Nephron (organoid): ENCODE measurements around the gene SH3RF1.

Experiments used
- H3K27ac Mint-ChIP-seq, 3 experiments: 2 replicates each; pipeline ENCODE4 v1.8.0; 2020; ENCODE audit warnings: mixed read lengths in 3 of 3, mild to moderate bottlenecking in 2 of 3, moderate library complexity in 1 of 3
- H3K27me3 Mint-ChIP-seq: 2 replicates; pipeline ENCODE4 v1.8.0; 2021; ENCODE audit warnings: low read depth, mild to moderate bottlenecking, moderate library complexity, mixed read lengths
- H3K36me3 Mint-ChIP-seq: 2 replicates; pipeline ENCODE4 v1.8.0; 2020; ENCODE audit warnings: low read depth, mixed read lengths
- H3K4me1 Mint-ChIP-seq: 2 replicates; pipeline ENCODE4 v1.8.0; 2020; ENCODE audit warnings: mixed read lengths
- H3K4me3 Mint-ChIP-seq, 3 experiments: 2 replicates each; pipeline ENCODE4 v1.8.0; 2020; ENCODE audit warnings: mild to moderate bottlenecking in 3 of 3, mixed read lengths in 3 of 3, moderate library complexity in 2 of 3
- H3K9me3 Mint-ChIP-seq: 2 replicates; pipeline ENCODE4 v1.8.0; 2020; ENCODE audit warnings: mixed read lengths
- TF ChIP-seq, protein P1 (sequence below), 3 experiments: fragments of 200-600 bp; sonication (generic); IDR thresholded peaks; one replicate each; pipeline ENCODE4 v1.5.0; 2021; ENCODE audit warnings: antibody characterized with exemption in 3 of 3; ENCODE audit not compliant: unreplicated experiment in 3 of 3

SH3RF1 gene

DNA sequence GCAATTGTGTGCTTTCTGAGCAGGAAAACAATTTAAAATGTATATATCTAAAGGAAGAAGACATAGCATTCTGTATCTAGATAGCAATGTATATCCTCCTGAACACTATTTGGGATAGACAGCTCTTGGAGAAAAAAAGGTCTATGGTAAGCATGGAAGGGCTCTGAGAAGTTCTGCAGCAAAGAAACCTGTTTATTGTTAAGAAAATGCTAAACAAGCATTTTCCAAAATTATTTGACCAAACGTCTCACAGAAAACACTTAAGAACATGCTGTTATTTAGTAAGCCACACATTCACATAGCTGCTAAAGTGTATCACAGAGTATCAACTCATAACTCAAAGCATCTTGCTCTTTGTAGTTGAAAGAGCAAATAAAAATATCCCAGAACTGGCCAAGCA, 67.9 kb downstream of the SH3RF1 start:
- Mint-ChIP-seq H3K4me3 (no peak overlapping the region), H3K9me3 (no peaks in the 10 kb centered on the region), H3K36me3 (no peaks in the 10 kb centered on the region), H3K4me1 (peaks cover 55% of the 10 kb centered on the region), H3K27me3 (no peaks in the 10 kb centered on the region), H3K27ac (peak overlapping the region; percentile 44 to 86 (median 84))
- TF ChIP-seq, protein P1, sequence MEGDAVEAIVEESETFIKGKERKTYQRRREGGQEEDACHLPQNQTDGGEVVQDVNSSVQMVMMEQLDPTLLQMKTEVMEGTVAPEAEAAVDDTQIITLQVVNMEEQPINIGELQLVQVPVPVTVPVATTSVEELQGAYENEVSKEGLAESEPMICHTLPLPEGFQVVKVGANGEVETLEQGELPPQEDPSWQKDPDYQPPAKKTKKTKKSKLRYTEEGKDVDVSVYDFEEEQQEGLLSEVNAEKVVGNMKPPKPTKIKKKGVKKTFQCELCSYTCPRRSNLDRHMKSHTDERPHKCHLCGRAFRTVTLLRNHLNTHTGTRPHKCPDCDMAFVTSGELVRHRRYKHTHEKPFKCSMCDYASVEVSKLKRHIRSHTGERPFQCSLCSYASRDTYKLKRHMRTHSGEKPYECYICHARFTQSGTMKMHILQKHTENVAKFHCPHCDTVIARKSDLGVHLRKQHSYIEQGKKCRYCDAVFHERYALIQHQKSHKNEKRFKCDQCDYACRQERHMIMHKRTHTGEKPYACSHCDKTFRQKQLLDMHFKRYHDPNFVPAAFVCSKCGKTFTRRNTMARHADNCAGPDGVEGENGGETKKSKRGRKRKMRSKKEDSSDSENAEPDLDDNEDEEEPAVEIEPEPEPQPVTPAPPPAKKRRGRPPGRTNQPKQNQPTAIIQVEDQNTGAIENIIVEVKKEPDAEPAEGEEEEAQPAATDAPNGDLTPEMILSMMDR (IDR thresholded peaks at IDR 0.05; ENCODE audit: unreplicated experiment in 3 of 3) = no peak

GRCh38 chr4:169202145-169202699, 68.5 kb downstream of the SH3RF1 start:
- Mint-ChIP-seq H3K9me3 (no peaks in the 10 kb centered on the region), H3K36me3 (no peaks in the 10 kb centered on the region), H3K4me1 (peaks cover 55% of the 10 kb centered on the region), H3K27me3 (no peaks in the 10 kb centered on the region), H3K4me3 (peak overlapping the region in 2 of 3 experiments; percentile 1), H3K27ac (peak overlapping the region; percentile 44 to 86 (median 84))
- TF ChIP-seq, protein P1 (IDR thresholded peaks at IDR 0.05; ENCODE audit: unreplicated experiment in 3 of 3) = no peak

DNA sequence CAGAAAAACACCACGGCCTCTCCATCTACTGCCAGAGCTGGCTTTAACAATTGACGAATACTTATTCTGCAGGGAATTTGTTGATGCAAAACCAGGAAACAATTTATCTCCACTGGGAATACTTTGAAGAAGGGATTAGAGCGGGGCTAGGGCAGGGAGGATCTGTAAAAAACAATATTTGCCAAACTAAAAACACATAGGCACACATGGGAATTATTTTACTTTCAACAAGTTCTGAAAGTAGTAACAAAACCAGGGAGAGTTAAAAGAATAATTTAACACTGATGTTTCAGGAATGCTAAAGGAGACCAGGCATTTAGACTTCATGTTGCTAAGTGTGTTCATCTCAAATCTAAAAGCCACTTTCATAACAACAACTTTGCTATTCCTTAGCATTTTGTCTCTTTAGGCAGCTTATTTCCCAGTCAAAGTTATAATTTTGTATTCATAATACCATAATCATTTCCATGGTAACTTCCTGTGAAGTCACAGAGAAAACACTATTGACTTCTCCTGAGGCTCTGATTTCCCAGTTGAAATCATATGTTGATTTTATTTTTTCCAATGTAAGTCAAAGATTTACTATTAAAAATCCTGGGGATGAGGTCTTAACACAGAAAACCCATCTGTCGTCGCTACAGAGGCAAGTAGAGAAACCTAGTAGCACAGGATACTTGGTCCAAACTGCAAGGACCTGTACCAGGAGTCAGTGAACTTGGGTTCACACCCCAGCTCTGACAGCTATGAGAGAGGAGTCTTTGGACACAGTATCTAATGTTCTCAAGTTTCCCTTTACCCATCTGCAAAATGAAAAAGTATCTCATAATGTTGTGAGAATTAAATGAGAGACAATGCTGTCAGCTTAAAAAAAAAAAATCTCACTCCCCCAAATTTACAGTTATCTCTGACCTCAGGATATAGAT, 69.3 kb downstream of the SH3RF1 start:
- peak overlapping the region; percentile 44 to 86 (median 84) for H3K27ac Mint-ChIP-seq
- TF ChIP-seq, protein P1 (IDR thresholded peaks at IDR 0.05; ENCODE audit: unreplicated experiment in 3 of 3) = no peak
- H3K36me3 Mint-ChIP-seq = peaks cover 2% of the 10 kb centered on the region
- H3K9me3 Mint-ChIP-seq = peaks cover 2% of the 10 kb centered on the region
- peak overlapping the region in 2 of 3 experiments; percentile 1 for H3K4me3 Mint-ChIP-seq
- H3K4me1 Mint-ChIP-seq = peaks cover 55% of the 10 kb centered on the region
- H3K27me3 Mint-ChIP-seq = no peaks in the 10 kb centered on the region

DNA sequence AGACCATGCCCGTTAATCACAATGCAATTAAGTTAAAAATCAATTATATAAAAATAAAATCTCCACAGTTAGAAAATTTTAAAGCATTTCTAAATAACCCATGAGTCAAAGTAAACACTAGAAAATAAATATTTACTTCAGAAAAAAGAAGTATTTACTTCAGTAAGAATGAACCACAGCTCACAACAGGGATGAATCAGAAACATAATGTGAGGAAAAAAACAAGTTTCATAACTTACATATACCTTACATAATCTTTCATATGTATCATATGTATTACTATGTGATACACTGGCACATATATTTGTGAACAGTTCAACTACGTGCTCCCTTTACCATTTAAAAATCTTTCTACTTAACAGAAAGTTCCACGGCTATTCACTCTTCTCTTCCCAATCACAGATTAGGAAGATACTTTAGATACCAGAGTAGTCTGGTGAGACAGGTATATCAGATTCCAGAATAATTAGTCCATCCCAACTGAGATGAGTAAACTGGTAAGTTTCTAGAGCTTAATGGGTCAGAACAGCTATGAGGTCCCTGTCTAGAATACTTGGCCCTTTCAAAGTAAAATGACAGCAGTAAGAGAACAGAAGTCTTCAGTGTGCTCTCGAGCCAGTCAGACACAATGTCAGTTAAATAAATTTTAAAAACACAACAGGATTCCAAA, 70.3 kb downstream of the SH3RF1 start:
- Mint-ChIP-seq H3K4me1 (peaks cover 50% of the 10 kb centered on the region), H3K4me3 (no peak overlapping the region), H3K27ac (peak overlapping the region; percentile 44 to 73 (median 68)), H3K36me3 (peaks cover 10% of the 10 kb centered on the region), H3K9me3 (peaks cover 8% of the 10 kb centered on the region), H3K27me3 (no peaks in the 10 kb centered on the region)
- TF ChIP-seq, protein P1 (IDR thresholded peaks at IDR 0.05; ENCODE audit: unreplicated experiment in 3 of 3) = no peak

GRCh38 chr4:169199184-169199583, 71.6 kb downstream of the SH3RF1 start:
- H3K4me1 Mint-ChIP-seq = peaks cover 38% of the 10 kb centered on the region
- H3K4me3 Mint-ChIP-seq = no peak overlapping the region
- peaks cover 16% of the 10 kb centered on the region for H3K9me3 Mint-ChIP-seq
- no peaks in the 10 kb centered on the region for H3K27me3 Mint-ChIP-seq
- TF ChIP-seq, protein P1 (IDR thresholded peaks at IDR 0.05; ENCODE audit: unreplicated experiment in 3 of 3) = no peak
- peak overlapping the region; percentile 63 to 74 (median 68) for H3K27ac Mint-ChIP-seq
- peaks cover 20% of the 10 kb centered on the region for H3K36me3 Mint-ChIP-seq
